NT2/D1 (cell line): ENCODE measurements around the gene EXOC8.

Experiments
- SUZ12 ChIP-seq: IDR thresholded peaks from 2 replicates; pipeline ENCODE4 v1.6.1; 2011; ENCODE audit not compliant: insufficient read length, insufficient read depth; ENCODE audit errors: extremely low read depth
- YY1 ChIP-seq: IDR thresholded peaks from 2 replicates; pipeline ENCODE4 v1.6.1; 2011; ENCODE audit not compliant: insufficient read length, insufficient read depth
- ZNF274 ChIP-seq: IDR thresholded peaks from 2 replicates; pipeline ENCODE4 v1.6.1; 2011; ENCODE audit warnings: mild to moderate bottlenecking, low read depth, low read length

- TF ChIP-seq YY1 (no peak), SUZ12 (no peak), ZNF274 (no peak)
These were observed 21.5 kb upstream of the EXOC8 start for GRCh38 chr1:231359113-231359512.
